Testis (tissue), 3 donors: ENCODE data around the gene VPS26C. TPM values are rescaled to one million over a fixed set of nuclear protein-coding genes. Genes with fewer than 3 reads are reported as not detected.
"Not testable (repeated sequence)": the region's sequence is repeated elsewhere in the genome, so short reads cannot be mapped to it uniquely, and the experiment has no call there.

Experiments
- DNase-seq: peaks from one replicate; pipeline ENCODE4 v3.0.0-alpha.2; 2019
- H3K27ac ChIP-seq, 2 donors: fragments of 200-600 bp; sonication (generic); one replicate each; pipeline ENCODE4 v1.5.1; 2019
- H3K27me3 ChIP-seq: fragments of 200-600 bp; sonication (generic); one replicate; pipeline ENCODE4 v1.5.1; 2019
- H3K36me3 ChIP-seq: fragments of 200-600 bp; sonication (generic); one replicate; pipeline ENCODE4 v1.5.1; 2017; ENCODE audit warnings: low read depth; ENCODE audit errors: missing control alignments
- H3K4me1 ChIP-seq: fragments of 200-600 bp; sonication (generic); one replicate; pipeline ENCODE4 v1.5.1; 2019
- H3K4me3 ChIP-seq, 2 donors: fragments of 200-600 bp; sonication (generic); one replicate each; pipeline ENCODE4 v1.5.1; 2017 to 2019
- H3K9me3 ChIP-seq: fragments of 200-600 bp; sonication (generic); one replicate; pipeline ENCODE4 v1.5.1; 2017
- CTCF ChIP-seq, 3 experiments: fragments of 450-650 bp in 2 of 3; fragments of 200-600 bp in 1 of 3; sonication (generic) in 1 of 3; IDR thresholded peaks; one replicate each; pipeline ENCODE4 v1.5.1; 2016 to 2019; ENCODE audit warnings: antibody characterized with exemption in 3 of 3, mild to moderate bottlenecking in 2 of 3, moderate library complexity in 1 of 3
- POLR2A ChIP-seq: fragments of 450-650 bp; IDR thresholded peaks from one replicate; pipeline ENCODE4 v1.6.1; 2017; ENCODE audit warnings: antibody characterized with exemption, mild to moderate bottlenecking, moderate library complexity
- WGBS, 2 donors: methylation state at CpG; one replicate each; pipeline ENCODE4 v1.1.5; 2018; 5-methylcytosine and 5-hydroxymethylcytosine counted together
- intact Hi-C: fragments of 100-400 bp; cut with DNase I; formaldehyde crosslinking; loops from one replicate; pipeline ENCODE4 v1.15.1; 2023; ENCODE audit warnings: low total_unique reads
- polyA plus RNA-seq: library from polyadenylated mRNA; stranded (reverse); fragments of 350-450 nt; fragmentation: Illumina TruSeq; extraction: RNeasy Lipid Tissue Mini Kit (QIAGEN cat#74804); gene quantifications from one replicate; pipeline ENCODE4 v1.2.3, GENCODE V29; 2014; ENCODE audit warnings: low read depth, low replicate concordance; ENCODE audit not compliant: insufficient read depth
- total RNA-seq, 2 donors: library from RNA; depleted of rRNA; stranded (reverse); fragments of >200 nt; gene quantifications; one replicate each; pipeline ENCODE4 v1.2.3, GENCODE V29; 2016

The VPS26C gene
- total and polyA plus RNA-seq, 3 donors from 2014 or later = 25.3 to 48.1 (median 46.5) TPM

GRCh38 chr21:37223804-37224345 is 43.3 kb downstream of the VPS26C start:
- TF ChIP-seq CTCF (IDR thresholded peaks at IDR 0.05) (no peak), POLR2A (no peak)
- H3K9me3 ChIP-seq = no peaks in the 10 kb centered on the region
- intact Hi-C loops = no loop called here

GRCh38 chr21:37222248-37222647 is 44.9 kb downstream of the VPS26C start:
- H3K36me3 ChIP-seq, intact Hi-C loops, H3K27ac ChIP-seq, H3K27me3 ChIP-seq, DNase-seq, H3K9me3 ChIP-seq, H3K4me3 ChIP-seq, H3K4me1 ChIP-seq: not testable (repeated sequence)
- WGBS, 2 donors = 94 to 100% methylated on average over 1 to 3 of the region's 3 CpGs

More at GRCh38 chr21:37223804-37224345, 43.3 kb downstream of the VPS26C start:
- Histone ChIP-seq H3K4me1 (peaks cover 4% of the 10 kb centered on the region), H3K4me3 (no peak overlapping the region), H3K27ac (no peak overlapping the region), H3K36me3 (no peaks in the 10 kb centered on the region), H3K27me3 (no peaks in the 10 kb centered on the region)
- WGBS, 2 donors = 89 to 93% methylated on average over 2 of the region's 2 CpGs
- DNase-seq = peak; percentile 10

- intact Hi-C loops = no loop called here
- DNase-seq = peak; percentile 98
- Histone ChIP-seq H3K36me3 (no peaks in the 10 kb centered on the region), H3K27ac (peak overlapping the region; percentile 70 to 80), H3K9me3 (no peaks in the 10 kb centered on the region), H3K27me3 (no peaks in the 10 kb centered on the region), H3K4me3 (peak overlapping the region; percentile 74 to 77), H3K4me1 (peaks cover 4% of the 10 kb centered on the region)
- 4 to 17% methylated on average over 7 to 46 of the region's 46 CpGs for WGBS, 2 donors
- TF ChIP-seq CTCF (IDR thresholded peaks at IDR 0.05) (peak; percentile 16 to 36 (median 19)), POLR2A (no peak)
These were observed 46.0 kb downstream of the VPS26C start for GRCh38 chr21:37220981-37221664.

- intact Hi-C loops = no loop called here
- peak; percentile 46 for DNase-seq
- Histone ChIP-seq H3K27ac (peak overlapping the region; percentile 70 to 80), H3K4me3 (peak overlapping the region; percentile 74 to 77), H3K36me3 (no peaks in the 10 kb centered on the region), H3K27me3 (no peaks in the 10 kb centered on the region), H3K9me3 (no peaks in the 10 kb centered on the region), H3K4me1 (peaks cover 4% of the 10 kb centered on the region)
- TF ChIP-seq POLR2A (no peak), CTCF (IDR thresholded peaks at IDR 0.05) (peak in 2 of 3 experiments; percentile 3 to 8)
- 2 to 3% methylated on average over 18 to 30 of the region's 35 CpGs for WGBS, 2 donors
These were observed 46.6 kb downstream of the VPS26C start for GRCh38 chr21:37220433-37220980.

GRCh38 chr21:37219761-37220432 is 47.2 kb downstream of the VPS26C start:
- DNase-seq = peak; percentile 12
- Histone ChIP-seq H3K4me3 (peak overlapping the region; percentile 74 to 77), H3K9me3 (no peaks in the 10 kb centered on the region), H3K27me3 (no peaks in the 10 kb centered on the region), H3K27ac (peak overlapping the region; percentile 70 to 80), H3K4me1 (peaks cover 4% of the 10 kb centered on the region), H3K36me3 (no peaks in the 10 kb centered on the region)
- WGBS, 2 donors = 28 to 39% methylated on average over 13 of the region's 13 CpGs
- TF ChIP-seq POLR2A (no peak), CTCF (IDR thresholded peaks at IDR 0.05) (no peak)
- intact Hi-C loops = no loop called here
